GM23338 (cell line): ENCODE measurements around the gene MAN2B2. TPM values are rescaled to one million over a fixed set of nuclear protein-coding genes. Genes with fewer than 3 reads are reported as not detected.

Experiments used
- ATAC-seq: fragments of 200-7000 bp; cut with Tn5 transposase; 3 replicates; pipeline ENCODE4 v1.9.1; 2020
- DNase-seq: peaks from one replicate; pipeline ENCODE4 v3.0.0-alpha.2; 2015; ENCODE audit warnings: low spot score
- H2AFZ ChIP-seq: fragments of 200-600 bp; sonication (generic); 2 replicates; pipeline ENCODE4 v1.8.0; 2016; ENCODE audit warnings: antibody characterized with exemption, mild to moderate bottlenecking, moderate library complexity
- H3F3A ChIP-seq: fragments of 200-600 bp; sonication (generic); replicated peaks from 2 replicates; pipeline ENCODE4 v1.8.0; 2017; ENCODE audit warnings: antibody characterized with exemption, mixed run types, low read depth
- H3K27ac ChIP-seq: fragments of 200-600 bp; sonication (generic); 2 replicates; pipeline ENCODE4 v1.6.1; 2016; ENCODE audit warnings: low read depth
- H3K27me3 ChIP-seq: fragments of 200-600 bp; sonication (generic); 2 replicates; pipeline ENCODE4 v1.8.0; 2016; ENCODE audit warnings: mild to moderate bottlenecking, mixed run types, moderate library complexity; ENCODE audit not compliant: insufficient read depth
- H3K36me3 ChIP-seq: fragments of 200-600 bp; sonication (generic); 2 replicates; pipeline ENCODE4 v1.8.0; 2016; ENCODE audit warnings: mild to moderate bottlenecking; ENCODE audit not compliant: insufficient read depth
- H3K4me1 ChIP-seq: fragments of 200-600 bp; sonication (generic); 2 replicates; pipeline ENCODE4 v1.8.0; 2016; ENCODE audit warnings: mild to moderate bottlenecking, moderate library complexity; ENCODE audit not compliant: insufficient read depth
- H3K4me2 ChIP-seq: fragments of 200-600 bp; sonication (generic); 2 replicates; pipeline ENCODE4 v1.7.1; 2017; ENCODE audit warnings: mixed run types
- H3K4me3 ChIP-seq: fragments of 200-600 bp; sonication (generic); 2 replicates; pipeline ENCODE4 v1.6.1; 2016; ENCODE audit warnings: mixed run types
- H3K79me2 ChIP-seq: fragments of 200-600 bp; sonication (generic); replicated peaks from 2 replicates; pipeline ENCODE4 v1.8.0; 2017; ENCODE audit warnings: mild to moderate bottlenecking; ENCODE audit not compliant: insufficient read depth
- H3K9me2 ChIP-seq: fragments of 200-600 bp; sonication (generic); 2 replicates; pipeline ENCODE4 v1.8.0; 2017; ENCODE audit not compliant: insufficient read depth
- H4K20me1 ChIP-seq: fragments of 200-600 bp; sonication (generic); replicated peaks from 2 replicates; pipeline ENCODE4 v1.8.0; 2017; ENCODE audit warnings: mild to moderate bottlenecking; ENCODE audit not compliant: insufficient read depth
- H3K27ac Mint-ChIP-seq: 2 replicates; pipeline ENCODE4 v1.8.0; 2020; ENCODE audit warnings: inconsistent platforms, mild to moderate bottlenecking, moderate library complexity, mixed read lengths
- H3K27me3 Mint-ChIP-seq: 3 replicates; pipeline ENCODE4 v1.8.0; 2022; ENCODE audit warnings: low read depth, mild to moderate bottlenecking, moderate library complexity, mixed read lengths, inconsistent platforms; ENCODE audit not compliant: insufficient read depth, poor library complexity
- H3K36me3 Mint-ChIP-seq: 3 replicates; pipeline ENCODE4 v1.8.0; 2021; ENCODE audit warnings: low read depth, mild to moderate bottlenecking, inconsistent platforms, moderate library complexity, mixed read lengths
- H3K4me1 Mint-ChIP-seq: 3 replicates; pipeline ENCODE4 v1.8.0; 2020; ENCODE audit warnings: mild to moderate bottlenecking, inconsistent platforms, mixed read lengths
- H3K4me3 Mint-ChIP-seq: 3 replicates; pipeline ENCODE4 v1.8.0; 2021; ENCODE audit warnings: moderate library complexity, mild to moderate bottlenecking, inconsistent platforms, mixed read lengths
- H3K9me3 Mint-ChIP-seq: 3 replicates; pipeline ENCODE4 v1.8.0; 2020; ENCODE audit warnings: moderate library complexity, mild to moderate bottlenecking, inconsistent platforms, mixed read lengths
- CREB1 ChIP-seq: fragments of 250-450 bp; sonication (Bioruptor Pico); IDR thresholded peaks from 2 replicates; pipeline ENCODE4 v1.5.0; 2020; ENCODE audit warnings: low read depth, mild to moderate bottlenecking, moderate library complexity
- CTCF ChIP-seq, 2 experiments: fragments of 200-600 bp in 1 of 2; sonication (generic) in 1 of 2; conservative IDR thresholded peaks; 2 replicates each; pipeline versions ENCODE4 v1.5.1 to v1.6.1; 2016 to 2017; ENCODE audit warnings: antibody characterized with exemption in 2 of 2, low read depth in 2 of 2, mild to moderate bottlenecking in 2 of 2, moderate library complexity in 1 of 2
- EZH2 ChIP-seq: fragments of 200-600 bp; sonication (generic); IDR thresholded peaks from one replicate; pipeline ENCODE4 v1.8.0; 2017; ENCODE audit warnings: antibody characterized with exemption, mild to moderate bottlenecking, low read depth; ENCODE audit not compliant: unreplicated experiment
- EZH2phosphoT487 ChIP-seq: fragments of 200-600 bp; sonication (generic); IDR thresholded peaks from one replicate; pipeline ENCODE4 v1.8.1; 2018; ENCODE audit warnings: antibody characterized with exemption; ENCODE audit not compliant: unreplicated experiment
- JUNB ChIP-seq: IDR thresholded peaks from one replicate; pipeline ENCODE4 v1.6.1; 2016; ENCODE audit warnings: antibody characterized with exemption; ENCODE audit not compliant: unreplicated experiment
- REST ChIP-seq: IDR thresholded peaks from one replicate; pipeline ENCODE4 v1.6.1; 2018; ENCODE audit warnings: antibody characterized with exemption; ENCODE audit not compliant: unreplicated experiment
- STAT1 ChIP-seq: IDR thresholded peaks from one replicate; pipeline ENCODE4 v1.6.1; 2016; ENCODE audit warnings: antibody characterized with exemption; ENCODE audit not compliant: unreplicated experiment
- ZNF114 ChIP-seq: fragments of 250-450 bp; sonication (Bioruptor Pico); IDR thresholded peaks from 2 replicates; pipeline ENCODE4 v1.5.0; 2020; ENCODE audit warnings: mild to moderate bottlenecking, moderate library complexity
- ZNF331 ChIP-seq: fragments of 250-450 bp; sonication (Bioruptor Pico); IDR thresholded peaks from 2 replicates; pipeline ENCODE4 v1.5.0; 2020; ENCODE audit warnings: low read depth, mild to moderate bottlenecking, moderate library complexity
- ZNF462 ChIP-seq: fragments of 250-450 bp; sonication (Bioruptor Pico); IDR thresholded peaks from 2 replicates; pipeline ENCODE4 v1.5.0; 2020; ENCODE audit warnings: mild to moderate bottlenecking, moderate library complexity
- polyA plus RNA-seq: library from polyadenylated mRNA; unstranded; fragments of >200 nt; fragmentation: Nextera tagmentation; extraction: Ambion mirVana; gene quantifications from 2 replicates; pipeline ENCODE4 v1.2.1, GENCODE V29; 2016
- total RNA-seq: library from RNA; depleted of rRNA; stranded (reverse); fragments of >200 nt; shearing (Covaris generic); gene quantifications from 2 replicates; pipeline ENCODE4 v1.2.3, GENCODE V29; 2014

Gene MAN2B2
- total and polyA plus RNA-seq, 2 experiments from 2014 or later = 1.6 to 6.9 TPM

- TF ChIP-seq ZNF462 (CRISPR knock-in tag) = no peak
- TF ChIP-seq CTCF (conservative IDR thresholded peaks at IDR 0.05; ENCODE audit: low read depth in 2 of 2) = no peak
- TF ChIP-seq EZH2phosphoT487 = no peak
- TF ChIP-seq STAT1 = no peak
- no peak for TF ChIP-seq ZNF114 (CRISPR knock-in tag)
- TF ChIP-seq EZH2 = no peak
- no peak for TF ChIP-seq CREB1 (CRISPR knock-in tag)
- no peak for TF ChIP-seq JUNB
- no peak for TF ChIP-seq ZNF331
Measured at GRCh38 chr4:6626066-6626465, 51.1 kb downstream of the MAN2B2 start (continued).

- H3K4me3 ChIP-seq = no peak overlapping the region
- H3K9me3 Mint-ChIP-seq = no peaks in the 10 kb centered on the region
Measured at GRCh38 chr4:6627832-6628231, 52.8 kb downstream of the MAN2B2 start.

More at GRCh38 chr4:6627832-6628231, 52.8 kb downstream of the MAN2B2 start:
- no peak overlapping the region for H3K4me2 ChIP-seq
- H3K27ac ChIP-seq = no peak overlapping the region
- no peaks in the 10 kb centered on the region for H3K27me3 ChIP-seq
- H3F3A ChIP-seq = no peaks in the 10 kb centered on the region
- H3K4me1 ChIP-seq = no peaks in the 10 kb centered on the region
- H4K20me1 ChIP-seq = no peaks in the 10 kb centered on the region
- no peak overlapping the region for H3K27ac Mint-ChIP-seq
- TF ChIP-seq STAT1 = no peak
- no peak for TF ChIP-seq REST
- TF ChIP-seq ZNF331 = no peak
- no peak for TF ChIP-seq JUNB
- no peak for TF ChIP-seq ZNF114 (CRISPR knock-in tag)
- H3K4me3 Mint-ChIP-seq = no peak overlapping the region
- H3K36me3 Mint-ChIP-seq = no peaks in the 10 kb centered on the region
- no peaks in the 10 kb centered on the region for H3K9me2 ChIP-seq
- no peaks in the 10 kb centered on the region for H3K36me3 ChIP-seq
- no peak overlapping the region for H2AFZ ChIP-seq
- H3K4me1 Mint-ChIP-seq = peaks cover 6% of the 10 kb centered on the region; the same call in 2 of the 3 replicates
- peaks cover 3% of the 10 kb centered on the region for H3K27me3 Mint-ChIP-seq
- DNase-seq (no peak), ATAC-seq (no peak)
- H3K79me2 ChIP-seq = no peaks in the 10 kb centered on the region
